Ovary (tissue), 9 donors: ENCODE results near the gene LINGO3. TPM values are rescaled to one million over a fixed set of nuclear protein-coding genes. Genes with fewer than 3 reads are reported as not detected.

Experiments used
- DNase-seq, 5 donors: peaks; one replicate each; pipeline ENCODE4 v3.0.0-alpha.2; 2019 to 2020
- H3K27ac ChIP-seq, 2 donors: fragments of 200-600 bp; one replicate each; pipeline versions ENCODE4 v1.5.1 to v1.8.0; 2019 to 2022
- H3K27me3 ChIP-seq: fragments of 200-600 bp; one replicate; pipeline ENCODE4 v1.8.0; 2022
- H3K36me3 ChIP-seq: fragments of 200-600 bp; sonication (generic); one replicate; pipeline ENCODE4 v1.5.1; 2019
- H3K4me1 ChIP-seq: one replicate; pipeline ENCODE4 v1.8.1; 2013; ENCODE audit warnings: mild to moderate bottlenecking, moderate library complexity; ENCODE audit not compliant: insufficient read depth
- H3K4me3 ChIP-seq: fragments of 200-600 bp; sonication (generic); one replicate; pipeline ENCODE4 v1.5.1; 2017
- H3K9me3 ChIP-seq, 2 donors: fragments of 200-600 bp in 1 of 2; sonication (generic) in 1 of 2; one replicate each; pipeline versions ENCODE4 v1.5.1 to v1.8.1; 2013 to 2019; ENCODE audit warnings: mild to moderate bottlenecking in 1 of 2, moderate library complexity in 1 of 2
- CTCF ChIP-seq, 3 donors: fragments of 450-650 bp in 2 of 3; fragments of 200-600 bp in 1 of 3; IDR thresholded peaks; one replicate each; pipeline versions ENCODE4 v1.5.1 to v1.8.0; 2016 to 2022; ENCODE audit warnings: antibody characterized with exemption in 3 of 3, mild to moderate bottlenecking in 1 of 3
- EP300 ChIP-seq: sonication (generic); formaldehyde crosslinking; IDR thresholded peaks from one replicate; pipeline ENCODE4 v1.6.1; 2017; ENCODE audit warnings: antibody characterized with exemption
- POLR2A ChIP-seq: fragments of 450-650 bp; IDR thresholded peaks from one replicate; pipeline ENCODE4 v1.6.1; 2017; ENCODE audit warnings: antibody characterized with exemption, mild to moderate bottlenecking, moderate library complexity
- WGBS, 3 donors: extraction: QIAGEN DNeasy Blood & Tissue Kit in 1 of 3; methylation state at CpG; one replicate each; pipeline versions ENCODE4 v1.1.5 to v1.1.7; 2013 to 2017; 5-methylcytosine and 5-hydroxymethylcytosine counted together
- intact Hi-C, 4 donors: fragments of 100-400 bp; cut with DNase I; formaldehyde crosslinking; loops; one replicate each; pipeline versions ENCODE4 v1.11.0 to v1.15.1; 2022 to 2023
- polyA plus RNA-seq, 2 donors: library from polyadenylated mRNA; stranded (reverse); fragments of 200-250 nt in 1 of 2; fragments of 350-450 nt in 1 of 2; fragmentation: Illumina TruSeq in 1 of 2; extraction: RNeasy Lipid Tissue Mini Kit (QIAGEN cat#74804) in 1 of 2; gene quantifications; one replicate each; pipeline ENCODE4 v1.2.3, GENCODE V29; 2013 to 2014
- total RNA-seq, 7 donors: library from RNA; depleted of rRNA in 2 of 7; stranded (reverse); fragments of >200 nt in 2 of 7; fragmentation: NEBNext Ultra II Directional in 3 of 7; extraction: Animal tissue kit (Norgen Biotek cat#: 25700) in 3 of 7; gene quantifications; one replicate each; pipeline versions ENCODE4 v1.1.0 to v1.2.4, GENCODE V29; 2016 to 2023
- donor health status: DM: no; HTN: no; CAD: no; lungs with moderate emphysema.
- donor health status: DM: no; HTN: no; CAD: no.
- donor health status: Bipolar disorder and iron deficiency.
- donor health status: DM: yes; HTN: yes; CAD: no.
- donor health status: DM: no; HTN: no; CAD: no.
- donor health status: DM: yes; HTN: yes; CAD: no.

LINGO3 gene
- total and polyA plus RNA-seq, 9 donors, result not detected

DNA sequence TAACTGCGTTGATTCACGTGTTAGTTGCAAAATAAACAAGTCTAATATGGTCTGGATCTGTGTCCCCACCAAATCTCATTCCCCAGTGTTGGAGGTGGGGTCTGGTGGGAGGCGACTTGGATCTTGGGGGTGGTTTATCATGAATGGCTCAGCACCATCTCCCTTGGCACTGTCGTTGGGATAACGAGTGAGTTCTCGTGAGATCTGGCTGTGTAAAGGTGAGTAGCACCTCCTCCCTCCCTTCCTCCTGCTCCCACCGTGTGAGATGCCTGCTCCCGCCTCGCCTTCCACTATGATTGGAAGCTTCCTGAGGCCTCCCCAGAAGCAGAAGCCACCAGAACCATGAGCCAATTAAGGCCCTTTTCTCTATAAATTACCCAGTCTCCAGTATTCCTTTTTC lies 30.8 kb downstream of the LINGO3 start:
- Histone ChIP-seq H3K27ac (no peak overlapping the region), H3K4me3 (no peak overlapping the region), H3K27me3 (no peaks in the 10 kb centered on the region), H3K4me1 (peaks cover 23% of the 10 kb centered on the region), H3K36me3 (no peaks in the 10 kb centered on the region), H3K9me3 (no peaks in the 10 kb centered on the region)
- intact Hi-C loops, result loop anchor here in 2 of 4 donors (10.0 kb wide), 3 partner anchors 118 to 338 kb away; partner anchors contain the start of gene AP3D1 (in 1 of the 2)
- WGBS, 3 donors, result 76 to 81% (median 80%) methylated on average over 9 of the region's 9 CpGs
- DNase-seq, result no peak
- no peak for TF ChIP-seq EP300

DNA sequence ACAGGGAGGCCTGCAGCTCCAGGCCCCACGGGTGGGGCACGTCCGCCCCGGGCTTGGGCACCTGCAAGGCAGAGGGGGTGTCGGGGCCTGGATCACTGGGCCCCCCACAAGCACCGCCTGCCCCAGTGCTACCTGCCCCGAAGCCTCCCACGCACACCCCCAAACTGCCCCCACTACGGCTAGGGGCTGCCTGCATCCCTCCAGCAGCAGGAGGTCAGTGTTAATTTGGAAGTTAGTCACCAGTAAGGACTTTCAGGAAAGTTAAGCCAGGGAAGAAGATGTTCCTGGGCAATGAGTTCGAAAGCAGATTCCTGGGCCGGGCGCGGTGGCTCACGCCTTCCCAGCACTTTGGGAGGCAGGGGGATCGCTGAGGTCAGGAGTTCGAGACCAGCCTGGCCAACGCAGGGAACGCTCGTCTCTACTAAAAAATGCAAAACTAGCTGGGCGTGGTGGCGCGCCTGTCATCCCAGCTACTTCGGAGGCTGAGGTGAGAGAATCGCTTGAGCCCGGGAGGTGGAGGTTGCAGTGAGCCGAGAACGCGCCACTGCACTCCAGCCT lies 31.4 kb downstream of the LINGO3 start:
- no peak for DNase-seq
- WGBS, 3 donors, result 82 to 85% (median 85%) methylated on average over 28 of the region's 28 CpGs
- Histone ChIP-seq H3K4me3 (no peak overlapping the region), H3K4me1 (peaks cover 20% of the 10 kb centered on the region), H3K27ac (no peak overlapping the region), H3K36me3 (no peaks in the 10 kb centered on the region), H3K27me3 (no peaks in the 10 kb centered on the region), H3K9me3 (no peaks in the 10 kb centered on the region)
- TF ChIP-seq POLR2A (no peak), CTCF (IDR thresholded peaks at IDR 0.05) (no peak), EP300 (no peak)
- intact Hi-C loops, result loop anchor here in 2 of 4 donors (10.0 kb wide), 3 partner anchors 118 to 338 kb away; partner anchors contain the start of gene AP3D1 (in 1 of the 2)

DNA sequence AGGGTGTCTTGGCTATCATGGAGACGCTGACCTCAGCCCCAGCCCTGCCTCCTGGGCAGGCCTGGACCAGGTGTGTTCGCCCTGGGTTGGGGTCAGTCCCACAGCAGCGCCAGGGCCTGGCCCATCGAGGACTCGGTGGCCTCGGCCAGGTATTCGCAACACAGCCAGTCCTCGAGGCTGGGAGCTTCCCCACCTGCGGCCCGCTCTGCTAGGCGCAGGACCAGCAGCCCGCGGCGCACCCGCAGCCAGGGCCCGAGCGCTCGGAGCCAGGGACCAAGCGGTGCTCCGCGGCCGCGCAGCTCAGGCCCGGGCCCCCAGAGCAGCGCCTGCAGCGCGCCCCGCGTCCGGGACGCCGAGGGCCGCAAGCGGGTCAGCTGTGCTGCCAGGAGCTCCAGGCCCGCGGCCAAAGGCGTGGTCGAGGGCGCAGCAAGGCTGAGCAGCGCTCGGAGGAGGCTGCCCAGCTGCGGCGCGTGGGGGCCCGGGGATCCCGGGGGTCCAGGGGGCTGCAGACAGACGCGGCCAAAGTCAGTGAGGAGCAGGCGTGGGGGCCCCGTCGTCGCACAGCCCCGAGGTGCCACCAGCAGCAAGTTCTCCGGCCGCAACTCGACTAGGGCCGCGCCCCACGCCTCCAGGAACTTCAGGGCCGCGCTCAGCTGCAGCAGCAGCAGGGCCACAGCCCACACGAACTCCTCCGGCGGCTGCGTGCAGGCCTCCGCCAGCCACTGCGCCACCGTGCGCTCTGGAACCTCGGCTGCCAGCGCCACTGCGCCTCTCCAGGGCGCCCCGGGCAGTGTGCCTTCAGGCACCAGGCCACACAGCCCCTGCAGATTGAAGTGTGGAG lies 32.1 kb downstream of the LINGO3 start:
- Histone ChIP-seq H3K36me3 (no peaks in the 10 kb centered on the region), H3K27ac (peak overlapping the region in 1 of 2 donors; percentile 5), H3K9me3 (no peaks in the 10 kb centered on the region), H3K27me3 (no peaks in the 10 kb centered on the region), H3K4me3 (no peak overlapping the region), H3K4me1 (peaks cover 20% of the 10 kb centered on the region)
- TF ChIP-seq POLR2A, result no peak
- no peak for TF ChIP-seq CTCF (IDR thresholded peaks at IDR 0.05)
- no peak for TF ChIP-seq EP300
- peak; percentile 60 to 82 (median 73) for DNase-seq
- WGBS, 3 donors, result 23 to 40% (median 29%) methylated on average over 47 to 74 of the region's 74 CpGs
- intact Hi-C loops, result loop anchor here in 2 of 4 donors (10.0 kb wide), 3 partner anchors 119 to 339 kb away; partner anchors contain the start of gene AP3D1 (in 1 of the 2)

DNA sequence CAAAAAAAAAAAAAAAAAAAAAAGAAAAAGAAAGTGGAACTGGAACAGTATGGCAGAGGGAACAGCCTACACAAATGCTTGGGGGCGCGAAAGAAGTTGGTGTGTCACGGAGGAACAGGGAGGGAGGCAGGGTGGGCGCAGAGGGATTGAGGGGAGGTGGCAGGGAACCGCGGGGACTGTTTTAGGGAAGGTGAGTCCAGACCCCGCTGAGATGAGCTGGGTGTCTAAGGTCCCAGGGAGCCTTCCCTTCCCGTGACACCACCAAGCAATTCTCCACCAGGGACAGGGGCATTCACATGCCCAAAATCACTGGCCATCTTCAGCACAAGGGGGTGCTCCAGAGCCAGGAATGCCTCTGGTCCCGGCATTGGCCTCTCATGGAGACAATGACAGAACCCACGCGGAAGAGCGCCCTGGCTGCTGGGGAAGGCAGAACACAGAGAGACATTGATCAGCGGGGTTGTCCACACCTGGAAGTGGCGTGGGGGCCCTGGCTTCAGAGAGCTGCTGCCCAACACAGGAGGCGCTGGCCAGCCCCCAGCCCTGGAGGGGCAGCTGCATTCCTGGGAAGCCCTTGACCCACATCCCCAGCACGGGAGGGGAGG lies 32.9 kb downstream of the LINGO3 start:
- DNase-seq, result peak; percentile 55 to 72 (median 65)
- WGBS, 3 donors, result 54 to 56% (median 56%) methylated on average over 16 of the region's 16 CpGs
- no peaks in the 10 kb centered on the region for H3K9me3 ChIP-seq
- no peak overlapping the region for H3K4me3 ChIP-seq
- no peak for TF ChIP-seq POLR2A
- TF ChIP-seq CTCF (IDR thresholded peaks at IDR 0.05), result peak in 2 of 3 donors; percentile 35 to 42
- TF ChIP-seq EP300, result no peak
- intact Hi-C loops, result loop anchor here (5.0 to 10.0 kb wide), 7 partner anchors 38 to 340 kb away; partner anchors contain the start of genes DOT1L (in 2 of the 4), PLEKHJ1 (in 2 of the 4), SF3A2 (in 2 of the 4) and AP3D1 (in 1 of the 4)
- peaks cover 20% of the 10 kb centered on the region for H3K4me1 ChIP-seq
- no peaks in the 10 kb centered on the region for H3K27me3 ChIP-seq
- peak overlapping the region in 1 of 2 donors; percentile 5 for H3K27ac ChIP-seq
- no peaks in the 10 kb centered on the region for H3K36me3 ChIP-seq
